ENCODE results near the gene CACHD1. TPM values are rescaled to one million over a fixed set of nuclear protein-coding genes. Genes with fewer than 3 reads are reported as not detected.

Gene CACHD1
- total RNA-seq, 1 donor from 2014 or later, result 4.3 TPM

DNA sequence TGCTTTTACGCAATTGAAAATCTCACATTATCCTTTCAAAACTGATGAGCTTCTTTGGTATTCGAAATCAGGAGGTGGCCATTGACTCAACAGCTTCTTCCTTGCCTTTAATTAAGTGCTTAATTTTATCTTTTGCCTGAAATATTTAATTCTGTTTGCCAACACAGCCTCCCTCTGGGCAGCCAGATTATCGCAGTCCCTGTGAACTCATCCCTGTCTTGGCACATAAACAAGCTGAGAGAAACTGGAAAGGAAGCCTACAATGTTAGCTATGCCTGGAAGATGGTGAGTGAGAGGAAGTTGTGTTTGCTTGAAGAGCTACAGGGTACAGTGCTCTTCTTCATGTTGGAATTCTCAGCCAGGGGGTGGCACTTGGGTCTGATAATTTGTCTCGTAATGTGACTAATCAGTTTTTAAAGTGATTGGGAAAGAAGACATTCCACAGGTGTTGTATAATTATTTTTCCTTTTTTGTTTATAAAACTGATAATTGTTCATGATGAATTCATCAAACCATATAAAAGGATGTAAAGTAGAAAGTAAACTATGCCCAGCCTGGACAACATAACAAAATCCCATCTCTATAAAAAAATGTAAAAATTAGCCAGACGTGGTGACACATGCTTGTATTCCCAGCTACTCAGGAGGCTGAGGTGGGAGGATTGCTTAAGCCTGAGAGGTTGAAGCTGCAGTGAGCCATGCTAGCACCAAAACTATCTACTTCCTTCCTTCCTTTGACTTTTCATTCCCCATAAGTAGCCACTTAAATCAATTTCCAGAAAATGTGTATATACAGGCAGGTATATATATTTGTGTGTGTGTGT, 184.8 kb downstream of the CACHD1 start:
- intact Hi-C loops (cut with DNase I), result no loop called here
- H3K27me3 ChIP-seq, result no peaks in the 10 kb centered on the region
- H3K4me3 ChIP-seq, result no peak overlapping the region
- no peak overlapping the region for H3K27ac ChIP-seq
- H3K4me1 ChIP-seq, result no peaks in the 10 kb centered on the region
- TF ChIP-seq, protein P1, sequence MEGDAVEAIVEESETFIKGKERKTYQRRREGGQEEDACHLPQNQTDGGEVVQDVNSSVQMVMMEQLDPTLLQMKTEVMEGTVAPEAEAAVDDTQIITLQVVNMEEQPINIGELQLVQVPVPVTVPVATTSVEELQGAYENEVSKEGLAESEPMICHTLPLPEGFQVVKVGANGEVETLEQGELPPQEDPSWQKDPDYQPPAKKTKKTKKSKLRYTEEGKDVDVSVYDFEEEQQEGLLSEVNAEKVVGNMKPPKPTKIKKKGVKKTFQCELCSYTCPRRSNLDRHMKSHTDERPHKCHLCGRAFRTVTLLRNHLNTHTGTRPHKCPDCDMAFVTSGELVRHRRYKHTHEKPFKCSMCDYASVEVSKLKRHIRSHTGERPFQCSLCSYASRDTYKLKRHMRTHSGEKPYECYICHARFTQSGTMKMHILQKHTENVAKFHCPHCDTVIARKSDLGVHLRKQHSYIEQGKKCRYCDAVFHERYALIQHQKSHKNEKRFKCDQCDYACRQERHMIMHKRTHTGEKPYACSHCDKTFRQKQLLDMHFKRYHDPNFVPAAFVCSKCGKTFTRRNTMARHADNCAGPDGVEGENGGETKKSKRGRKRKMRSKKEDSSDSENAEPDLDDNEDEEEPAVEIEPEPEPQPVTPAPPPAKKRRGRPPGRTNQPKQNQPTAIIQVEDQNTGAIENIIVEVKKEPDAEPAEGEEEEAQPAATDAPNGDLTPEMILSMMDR (IDR thresholded peaks at IDR 0.05), result no peak
- H3K9me3 ChIP-seq, result no peaks in the 10 kb centered on the region
- no peak for DNase-seq (ENCODE audit: low spot score in 2 of 2)
- H3K36me3 ChIP-seq, result peaks cover 0 to 3% of the 10 kb centered on the region in 2 donors

GRCh38 chr1:64655861-64656260, 185.9 kb downstream of the CACHD1 start:
- Histone ChIP-seq H3K4me1 (no peaks in the 10 kb centered on the region), H3K27ac (no peak overlapping the region), H3K4me3 (no peak overlapping the region), H3K9me3 (no peaks in the 10 kb centered on the region), H3K36me3 (peaks cover 0 to 3% of the 10 kb centered on the region in 2 donors), H3K27me3 (no peaks in the 10 kb centered on the region)
- intact Hi-C loops (cut with DNase I), result no loop called here
- TF ChIP-seq, protein P1 (IDR thresholded peaks at IDR 0.05), result no peak
- no peak for DNase-seq (ENCODE audit: low spot score in 2 of 2)

GRCh38 chr1:64659478-64660138, 189.7 kb downstream of the CACHD1 start:
- no peaks in the 10 kb centered on the region for H3K27me3 ChIP-seq
- no peaks in the 10 kb centered on the region for H3K4me1 ChIP-seq
- intact Hi-C loops (cut with DNase I), result no loop called here
- TF ChIP-seq, protein P1 (IDR thresholded peaks at IDR 0.05), result no peak
- peaks cover 0 to 2% of the 10 kb centered on the region in 2 donors for H3K36me3 ChIP-seq
- DNase-seq (ENCODE audit: low spot score in 2 of 2), result no peak
- no peak overlapping the region for H3K4me3 ChIP-seq
- no peak overlapping the region for H3K27ac ChIP-seq
- H3K9me3 ChIP-seq, result no peaks in the 10 kb centered on the region

DNA sequence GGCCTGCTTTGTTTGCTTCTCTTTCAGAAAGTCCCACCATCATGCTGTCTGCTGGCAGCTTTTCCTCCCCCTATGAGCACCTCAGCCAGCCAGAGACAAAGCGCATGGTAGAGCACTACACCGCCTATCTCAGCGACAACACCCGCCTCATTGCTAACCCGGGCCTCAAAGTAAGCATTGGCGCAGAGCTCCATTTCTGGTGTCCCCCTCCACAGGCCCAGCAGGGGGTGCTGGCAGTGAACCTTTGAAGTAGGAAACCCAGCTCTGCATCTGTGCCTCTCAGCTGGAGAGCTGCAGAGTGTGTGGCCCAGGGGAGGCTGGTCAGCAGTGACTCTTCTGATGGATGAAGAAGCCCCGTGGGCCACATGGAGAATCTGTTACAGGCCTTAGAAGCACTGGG, 193.7 kb downstream of the CACHD1 start:
- Histone ChIP-seq H3K4me3 (no peak overlapping the region), H3K4me1 (no peaks in the 10 kb centered on the region), H3K27ac (no peak overlapping the region), H3K36me3 (peaks cover 0 to 2% of the 10 kb centered on the region in 2 donors), H3K9me3 (no peaks in the 10 kb centered on the region), H3K27me3 (no peaks in the 10 kb centered on the region)
- TF ChIP-seq, protein P1 (IDR thresholded peaks at IDR 0.05), result no peak
- DNase-seq (ENCODE audit: low spot score in 2 of 2), result no peak
- intact Hi-C loops (cut with DNase I), result no loop called here

GRCh38 chr1:64664299-64664698, 194.4 kb downstream of the CACHD1 start:
- H3K4me1 ChIP-seq, result no peaks in the 10 kb centered on the region
- H3K36me3 ChIP-seq, result peaks cover 0 to 2% of the 10 kb centered on the region in 2 donors
- no peak overlapping the region for H3K4me3 ChIP-seq
- H3K27me3 ChIP-seq, result no peaks in the 10 kb centered on the region
- no peaks in the 10 kb centered on the region for H3K9me3 ChIP-seq
- H3K27ac ChIP-seq, result no peak overlapping the region
- TF ChIP-seq, protein P1 (IDR thresholded peaks at IDR 0.05), result no peak
- no peak for DNase-seq (ENCODE audit: low spot score in 2 of 2)
- intact Hi-C loops (cut with DNase I), result no loop called here

Measured in ascending aorta (tissue), 2 donors.